K562 (cell line): ENCODE results near the gene BLOC1S3. TPM values are rescaled to one million over a fixed set of nuclear protein-coding genes. Genes with fewer than 3 reads are reported as not detected.

Experiments used
- ATAC-seq: fragments of 200-7000 bp; cut with Tn5 transposase; 3 replicates; pipeline ENCODE4 v1.9.1; 2020; ENCODE audit warnings: moderate library complexity
- BruUV-seq: library from RNA; stranded (reverse); fragments of 400-500 nt; replicated peaks from 2 replicates; lab custom pipeline; 2021; lab: Mats Ljungman, UMichigan
- CTCF ChIA-PET: fragments of 300-600 bp; formaldehyde crosslinking; extraction: SDS; loops from one replicate; lab custom pipeline; 2021; ENCODE audit warnings: low intra/inter-chr PET ratio; lab: Yijun Ruan, JAX
- POLR2A ChIA-PET: fragments of 300-600, 350-650 bp; sonication (Branson Sonifier 250); formaldehyde crosslinking; extraction: SDS; loops from one replicate; lab custom pipeline; 2021; ENCODE audit warnings: antibody characterized with exemption, inconsistent platforms; lab: Yijun Ruan, JAX
- DNase-seq, 4 experiments: peaks; one replicate each; pipeline versions ENCODE4 v3.0.0 to v3.0.0-alpha.2; 2011 to 2018; ENCODE audit warnings: low spot score in 3 of 4, mixed read lengths in 3 of 4; ENCODE audit errors: extremely low read depth in 1 of 4
- FAIRE-seq: peaks from 2 replicates; lab custom pipeline; 2011; peaks lifted over from hg19 to GRCh38; lab: Jason Lieb, UNC
- H2AFZ ChIP-seq: 2 replicates; pipeline ENCODE4 v1.6.0; 2011; ENCODE audit warnings: low read depth, low read length, control low read depth, inconsistent platforms
- H3K27ac ChIP-seq: fragments of 200-600 bp; 3 replicates; pipeline ENCODE4 v1.8.0; 2011; ENCODE audit warnings: low read depth, mild to moderate bottlenecking, control low read depth, inconsistent platforms, low read length, moderate library complexity, mixed read lengths; ENCODE audit errors: extremely low read depth
- H3K27me3 ChIP-seq, 2 experiments: fragments of 300-600 bp in 1 of 2; 2 replicates in 1 of 2; 3 replicates in 1 of 2; pipeline versions ENCODE4 v1.6.0 to v1.8.0; 2011; ENCODE audit warnings: inconsistent platforms in 2 of 2, low read length in 2 of 2, mild to moderate bottlenecking in 1 of 2, mixed read lengths in 1 of 2, moderate library complexity in 1 of 2; ENCODE audit not compliant: control insufficient read depth in 2 of 2, insufficient read depth in 2 of 2
- H3K36me3 ChIP-seq: fragments of 300-600 bp; 3 replicates; pipeline ENCODE4 v1.8.0; 2011; ENCODE audit warnings: mild to moderate bottlenecking, low read length, inconsistent platforms; ENCODE audit not compliant: control insufficient read depth, insufficient read depth
- H3K4me1 ChIP-seq, 2 experiments: fragments of 200-600 bp in 1 of 2; replicated peaks in 1 of 2; 2 replicates in 1 of 2; 3 replicates in 1 of 2; pipeline versions ENCODE4 v1.5.1 to v1.8.0; 2011; ENCODE audit warnings: inconsistent platforms in 2 of 2, low read length in 2 of 2, mild to moderate bottlenecking in 1 of 2, mixed read lengths in 1 of 2, moderate library complexity in 1 of 2; ENCODE audit not compliant: control insufficient read depth in 2 of 2, insufficient read depth in 2 of 2
- H3K4me2 ChIP-seq: 2 replicates; pipeline ENCODE4 v1.6.1; 2011; ENCODE audit warnings: low read length, control low read depth, inconsistent platforms, mixed read lengths; ENCODE audit not compliant: insufficient read depth
- H3K4me3 ChIP-seq: fragments of 200-600 bp; sonication (generic), shearing (Covaris generic); 2 replicates; pipeline ENCODE4 v1.5.1; 2016; ENCODE audit warnings: control low read depth, inconsistent platforms
- H3K79me2 ChIP-seq: fragments of 200-600 bp; 3 replicates; pipeline ENCODE4 v1.8.0; 2011; ENCODE audit warnings: low read length, inconsistent platforms; ENCODE audit not compliant: control insufficient read depth, insufficient read depth
- H3K9ac ChIP-seq, 2 experiments: 2 replicates each; pipeline versions ENCODE4 v1.6.0 to v1.6.1; 2011; ENCODE audit warnings: low read depth in 2 of 2, low read length in 2 of 2, control low read depth in 1 of 2, inconsistent platforms in 1 of 2, mild to moderate bottlenecking in 1 of 2, mixed read lengths in 1 of 2; ENCODE audit not compliant: insufficient read depth in 1 of 2
- H3K9me1 ChIP-seq: one replicate; pipeline ENCODE4 v1.6.0; 2011; ENCODE audit warnings: inconsistent platforms, mild to moderate bottlenecking, low read length, moderate library complexity; ENCODE audit not compliant: control insufficient read depth, insufficient read depth
- H3K9me3 ChIP-seq: replicated peaks from 2 replicates; pipeline ENCODE4 v1.5.1; 2011; ENCODE audit warnings: low read depth, low read length, inconsistent platforms; ENCODE audit not compliant: control insufficient read depth, insufficient read depth
- H4K20me1 ChIP-seq: replicated peaks from 2 replicates; pipeline ENCODE4 v1.6.1; 2011; ENCODE audit warnings: low read length, inconsistent platforms, mixed read lengths; ENCODE audit not compliant: control insufficient read depth, insufficient read depth
- PKNOX1 ChIP-seq: fragments of 450-650 bp; IDR thresholded peaks from 2 replicates; pipeline ENCODE4 v1.6.1; 2016
- POLR2G ChIP-seq: fragments of 200-400 bp; formaldehyde crosslinking; IDR thresholded peaks from 2 replicates; pipeline ENCODE4 v1.6.1; 2017; ENCODE audit warnings: low read depth, mild to moderate bottlenecking, antibody characterized with exemption, low read length, moderate library complexity
- ZBTB8A ChIP-seq: fragments of 450-650 bp; IDR thresholded peaks from 2 replicates; pipeline ENCODE4 v1.6.1; 2018; ENCODE audit warnings: mild to moderate bottlenecking, moderate library complexity; ENCODE audit not compliant: partially characterized antibody
- WGBS: fragments of 100-300 bp; shearing (Covaris generic); methylation state at CpG from one replicate; pipeline ENCODE4 v1.1.6; 2016; ENCODE audit warnings: low coverage, mixed read lengths; ENCODE audit not compliant: insufficient coverage; ENCODE audit errors: missing lambda C conversion rate; 5-methylcytosine and 5-hydroxymethylcytosine counted together
- in situ Hi-C: fragments of 300-500 bp; cut with MboI; formaldehyde crosslinking; loops from 4 replicates; pipeline ENCODE4 v1.15.0; 2018; ENCODE audit warnings: inconsistent platforms, mixed read lengths
- intact Hi-C: fragments of 100-400 bp; cut with micrococcal nuclease; formaldehyde crosslinking; loops from 2 replicates; pipeline ENCODE4 v1.14.2; 2022
- polyA plus RNA-seq, 8 experiments: library from polyadenylated mRNA; depleted of rRNA in 4 of 8; stranded (reverse) in 5 of 8; unstranded in 3 of 8; fragments of >200 nt; fragmentation: Nextera tagmentation in 2 of 8; fragmentation: Illumina TruSeq in 1 of 8; extraction: Ambion mirVana in 2 of 8; extraction: Trizol in 1 of 8; gene quantifications; 2 replicates each; pipeline versions ENCODE4 v1.2.1 to v1.2.3, GENCODE V29; 2011 to 2014; ENCODE audit warnings: inconsistent platforms in 1 of 8, missing spikeins in 1 of 8
- total RNA-seq, 7 experiments: library from RNA; depleted of rRNA in 6 of 7; stranded (reverse); fragments of >200 nt in 6 of 7; fragmentation: Illumina TruSeq in 2 of 7; extraction: Trizol in 2 of 7; gene quantifications; 2 replicates each; pipeline versions ENCODE4 v1.2.1 to v1.2.3, GENCODE V29; 2011 to 2021; ENCODE audit warnings: low replicate concordance in 1 of 7

The BLOC1S3 gene
- total and polyA plus RNA-seq, 9 of the 15 experiments (the other 6 are each of a cell fraction or from before 2014, with no cell fraction given): 3.9 to 20.2 (median 10.4) TPM

GRCh38 chr19:45156011-45156630 is 22.5 kb upstream of the BLOC1S3 start:
- Histone ChIP-seq H4K20me1 (peaks cover 22% of the 10 kb centered on the region), H3K4me1 (peaks cover 15 to 72% of the 10 kb centered on the region in 2 experiments), H3K9me1 (peaks cover 5% of the 10 kb centered on the region), H3K36me3 (no peaks in the 10 kb centered on the region), H3K9me3 (no peaks in the 10 kb centered on the region), H3K4me2 (no peak overlapping the region), H2AFZ (no peak overlapping the region), H3K79me2 (no peaks in the 10 kb centered on the region), H3K4me3 (no peak overlapping the region), H3K9ac (peak overlapping the region in 1 of 2 experiments; percentile 24; a peak in 1 of 4 replicates), H3K27ac (no peak overlapping the region), H3K27me3 (peaks cover 6 to 24% of the 10 kb centered on the region in 2 experiments; a peak in 4 of 5 replicates)
- ChIA-PET POLR2A (interaction anchor here (0.5 to 1.8 kb wide), 3 partner anchors 16 to 419 kb away, joined by 3 to 8 read pairs (median 3); no protein-coding TSS in a partner anchor), CTCF (no interaction called here)
- intact Hi-C loops (no loop called here), in situ Hi-C loops (no loop called here)
- FAIRE-seq (no peak), ATAC-seq (no peak), DNase-seq (no peak)
- no peak for TF ChIP-seq ZBTB8A
- peak; percentile 72 for TF ChIP-seq PKNOX1
- TF ChIP-seq POLR2G: peak; percentile 21; the same call in 1 of the 2 replicates
- 36% methylated on average over 11 of the region's 11 CpGs for WGBS
- no TSS peak for BruUV-seq
